Suppressor macrophage (primary cell): Measurements from ENCODE around the gene HOXC9.
A peak's percentile ranks its signal among the peaks of the same experiment; 100 is the strongest.
"Not testable (repeated sequence)": the region's sequence is repeated elsewhere in the genome, so short reads cannot be mapped to it uniquely, and the experiment has no call there.

ENCODE experiments used
- DNase-seq, 4 experiments: peaks; one replicate each; pipeline ENCODE4 v3.0.0-alpha.2; 2020 to 2022

Gene HOXC9

GRCh38 chr12:54040148-54040494, 40.2 kb downstream of the HOXC9 start:
- no peak for DNase-seq

GRCh38 chr12:54040648-54041047, 40.7 kb downstream of the HOXC9 start:
- no peak for DNase-seq

GRCh38 chr12:54041097-54041690, 41.2 kb downstream of the HOXC9 start:
- no peak for DNase-seq

- DNase-seq: not testable (repeated sequence)
These were observed 42.1 kb downstream of the HOXC9 start for GRCh38 chr12:54042033-54042432.

- DNase-seq: no peak
These were observed 43.3 kb downstream of the HOXC9 start for GRCh38 chr12:54042970-54043853.

GRCh38 chr12:54044425-54045103, 44.6 kb downstream of the HOXC9 start:
- no peak for DNase-seq

GRCh38 chr12:54045401-54045800, 45.4 kb downstream of the HOXC9 start:
- no peak for DNase-seq

GRCh38 chr12:54045868-54046521, 46.0 kb downstream of the HOXC9 start:
- no peak for DNase-seq

GRCh38 chr12:54046809-54047159, 46.8 kb downstream of the HOXC9 start:
- DNase-seq: no peak

- no peak for DNase-seq
These were observed 47.4 kb downstream of the HOXC9 start for GRCh38 chr12:54047160-54047963.

- no peak for DNase-seq
These were observed 48.0 kb downstream of the HOXC9 start for GRCh38 chr12:54047964-54048303.

- no peak for DNase-seq
These were observed 48.6 kb downstream of the HOXC9 start for GRCh38 chr12:54048406-54049093.

- DNase-seq: no peak
These were observed 49.1 kb downstream of the HOXC9 start for GRCh38 chr12:54049108-54049507.

GRCh38 chr12:54050482-54050810, 50.5 kb downstream of the HOXC9 start:
- no peak for DNase-seq

- peak in 3 of 4 experiments; percentile 25 to 28 (median 26) for DNase-seq
These were observed 51.3 kb downstream of the HOXC9 start for GRCh38 chr12:54051026-54051842.

- DNase-seq: no peak
These were observed 52.0 kb downstream of the HOXC9 start for GRCh38 chr12:54051874-54052437.

- no peak for DNase-seq
These were observed 52.6 kb downstream of the HOXC9 start for GRCh38 chr12:54052438-54053002.
